ENCODE measurements around the gene SELENOO. TPM values are rescaled to one million over a fixed set of nuclear protein-coding genes. Genes with fewer than 3 reads are reported as not detected.

SELENOO gene, protein sequence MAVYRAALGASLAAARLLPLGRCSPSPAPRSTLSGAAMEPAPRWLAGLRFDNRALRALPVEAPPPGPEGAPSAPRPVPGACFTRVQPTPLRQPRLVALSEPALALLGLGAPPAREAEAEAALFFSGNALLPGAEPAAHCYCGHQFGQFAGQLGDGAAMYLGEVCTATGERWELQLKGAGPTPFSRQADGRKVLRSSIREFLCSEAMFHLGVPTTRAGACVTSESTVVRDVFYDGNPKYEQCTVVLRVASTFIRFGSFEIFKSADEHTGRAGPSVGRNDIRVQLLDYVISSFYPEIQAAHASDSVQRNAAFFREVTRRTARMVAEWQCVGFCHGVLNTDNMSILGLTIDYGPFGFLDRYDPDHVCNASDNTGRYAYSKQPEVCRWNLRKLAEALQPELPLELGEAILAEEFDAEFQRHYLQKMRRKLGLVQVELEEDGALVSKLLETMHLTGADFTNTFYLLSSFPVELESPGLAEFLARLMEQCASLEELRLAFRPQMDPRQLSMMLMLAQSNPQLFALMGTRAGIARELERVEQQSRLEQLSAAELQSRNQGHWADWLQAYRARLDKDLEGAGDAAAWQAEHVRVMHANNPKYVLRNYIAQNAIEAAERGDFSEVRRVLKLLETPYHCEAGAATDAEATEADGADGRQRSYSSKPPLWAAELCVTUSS
- 24.5 and 33.3 TPM in 2 replicates for total RNA-seq

GRCh38 chr22:50200461-50201190 is at the start of gene SELENOO:
Gene SELENOO (plus strand): TSS chr22:50201011. CDS start chr22:50201037, 26 bp downstream.

GRCh38 chr22:50170453-50171318 is 30.1 kb upstream of the SELENOO start, which contains the start of gene PANX2:
Gene PANX2 (plus strand): TSS chr22:50170731. CDS start chr22:50170731, 0 bp downstream.

DNA sequence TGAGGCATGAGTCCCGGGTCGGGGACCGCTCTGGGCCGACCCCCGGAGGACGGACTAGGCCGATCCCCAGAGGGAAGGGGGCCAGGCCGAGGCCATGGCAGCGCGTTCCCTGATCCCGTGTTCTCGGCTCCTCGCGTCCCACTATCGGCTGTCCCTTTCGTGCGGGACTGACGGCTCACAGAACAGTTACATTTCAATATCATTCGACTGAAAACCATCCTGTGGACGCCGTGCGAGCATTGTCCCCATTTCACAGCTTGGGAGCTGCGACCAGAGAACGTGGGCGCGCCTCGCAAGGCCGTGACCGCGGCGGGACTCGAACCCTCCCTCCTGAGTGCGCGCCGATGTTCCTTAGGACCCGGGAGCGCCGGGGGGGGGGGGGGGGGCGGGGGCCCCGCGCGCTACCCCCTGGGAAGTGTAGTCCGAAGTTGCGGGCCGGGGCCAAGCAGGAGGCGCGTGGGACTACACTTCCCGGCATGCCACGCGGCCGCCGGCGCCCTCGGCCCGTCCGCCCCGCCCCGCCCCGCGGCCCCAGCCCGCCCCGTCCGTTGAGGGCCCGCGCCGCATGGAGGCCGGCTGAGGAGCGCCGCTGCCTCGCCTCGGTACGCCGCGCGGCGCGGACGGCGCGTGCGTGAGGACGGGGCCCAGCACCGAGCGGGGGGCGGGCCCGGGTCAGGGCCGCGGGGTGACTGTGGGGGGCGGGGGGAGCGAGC is 15.3 kb upstream of the SELENOO start, which contains the start of gene TRABD:
TSS of gene TRABD (plus strand) at position 539 of the 713 bp plus-strand sequence. CDS start 7,148 bp downstream, outside the sequence.

GRCh38 chr22:50244420-50245213 is 43.8 kb downstream of the SELENOO start, which contains the start of gene TUBGCP6:
Gene TUBGCP6 (minus strand): TSS chr22:50245023. CDS start chr22:50244459, 564 bp downstream.

GRCh38 chr22:50250555-50251476 is 50.0 kb downstream of the SELENOO start, which contains the start of gene HDAC10:
Gene HDAC10 (minus strand): TSS chr22:50251265. CDS start chr22:50251032, 233 bp downstream.

GRCh38 chr22:50261615-50262459 is 61.0 kb downstream of the SELENOO start, which contains the start of gene MAPK12:
Gene MAPK12 (minus strand): TSS chr22:50261683. CDS start chr22:50261509, 174 bp downstream.

Other genes with a start within 250 kb of the SELENOO start
- gene PIM3, start 240.2 kb upstream of the SELENOO start, total RNA-seq: 29.1 and 35.1 TPM in 2 replicates
- gene IL17REL, start 188.2 kb upstream of the SELENOO start, total RNA-seq: not detected in 2 replicates
- not detected in 2 replicates for gene TTLL8, start 142.7 kb upstream of the SELENOO start, total RNA-seq
- 2.5 TPM in 1 of 2 replicates, not detected in the other for gene MLC1, start 115.6 kb upstream of the SELENOO start, total RNA-seq
- 2.9 and 5.1 TPM in 2 replicates for gene MOV10L1, start 111.0 kb upstream of the SELENOO start, total RNA-seq
- 0.35 and 0.60 TPM in 2 replicates for gene PANX2, start 30.3 kb upstream of the SELENOO start, total RNA-seq
- 21.9 and 26.9 TPM in 2 replicates for gene TRABD, start 15.1 kb upstream of the SELENOO start, total RNA-seq
- 18.3 and 23.2 TPM in 2 replicates for gene TUBGCP6, start 44.0 kb downstream of the SELENOO start, total RNA-seq
- 20.8 and 39.8 TPM in 2 replicates for gene HDAC10, start 50.3 kb downstream of the SELENOO start, total RNA-seq
- 29.5 and 36.9 TPM in 2 replicates for gene MAPK12, start 60.7 kb downstream of the SELENOO start, total RNA-seq
- 18.4 and 24.0 TPM in 2 replicates for gene MAPK11, start 69.4 kb downstream of the SELENOO start, total RNA-seq
- gene PLXNB2, start 106.6 kb downstream of the SELENOO start, total RNA-seq: 143 and 157 TPM in 2 replicates
- 6.6 and 8.5 TPM in 2 replicates for gene DENND6B, start 126.0 kb downstream of the SELENOO start, total RNA-seq
- gene PPP6R2, start 142.3 kb downstream of the SELENOO start, total RNA-seq: 44.7 and 47.3 TPM in 2 replicates